NCI-H2029 treated with DMSO at 0.1 percent for 48 hours (cell line): ENCODE measurements around the gene CYP27B1.

Source experiments
- DNase-seq: peaks from one replicate; lab custom pipeline; 2025; lab: John Stamatoyannopoulos, UW

The CYP27B1 gene

DNA sequence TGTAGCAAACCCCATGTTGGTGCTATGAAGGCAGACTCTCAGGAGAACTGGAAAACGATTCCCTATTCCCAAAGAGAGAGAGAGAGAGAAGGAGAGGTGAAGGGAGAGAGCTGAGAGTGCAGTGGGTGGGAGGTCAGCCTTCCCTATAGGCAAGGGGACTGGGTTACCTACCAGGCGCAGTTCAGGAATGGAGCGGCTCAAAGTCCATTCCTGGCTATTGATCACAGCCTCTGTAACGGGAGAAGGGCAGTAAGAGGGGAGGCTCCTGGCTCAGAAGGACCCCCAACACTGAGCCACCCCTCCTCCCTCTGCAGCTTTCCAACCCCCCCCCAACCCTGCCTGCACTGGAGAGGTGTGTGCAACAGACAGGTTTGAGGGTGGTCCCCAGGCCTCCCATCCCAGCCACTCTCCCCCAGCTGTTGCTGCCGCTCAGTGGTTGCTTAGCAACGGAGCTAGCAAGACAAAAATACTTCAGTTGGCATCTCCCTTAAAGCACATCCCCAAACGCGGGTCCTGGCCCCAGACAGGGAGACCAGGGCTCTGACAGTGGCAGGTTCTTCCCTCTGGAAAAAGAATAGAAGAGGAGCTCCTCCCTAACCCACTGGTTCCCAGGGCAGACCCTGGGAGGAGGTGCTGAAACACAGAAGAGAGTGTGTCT lies 31.6 kb downstream of the CYP27B1 start:
- no peak for DNase-seq

DNA sequence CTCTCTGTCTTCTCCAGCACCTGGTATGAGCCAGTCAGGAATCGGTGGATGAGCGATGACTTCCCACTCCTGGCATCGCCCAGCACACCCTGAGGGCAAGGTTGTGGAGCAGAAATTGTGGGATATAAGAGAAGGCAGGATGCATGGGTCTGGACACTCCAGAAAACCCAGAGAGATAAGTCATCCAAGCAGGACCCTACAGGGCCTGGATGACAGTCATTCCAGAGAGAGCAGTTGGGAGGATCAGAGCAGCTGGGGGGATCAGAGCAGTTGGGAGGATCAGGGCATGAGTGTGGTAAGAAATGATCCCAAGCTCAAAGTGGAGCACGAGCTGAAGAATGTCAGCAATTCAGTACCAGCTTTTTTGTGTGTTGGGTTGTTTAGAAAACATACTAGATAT lies 32.3 kb downstream of the CYP27B1 start:
- no peak for DNase-seq

DNA sequence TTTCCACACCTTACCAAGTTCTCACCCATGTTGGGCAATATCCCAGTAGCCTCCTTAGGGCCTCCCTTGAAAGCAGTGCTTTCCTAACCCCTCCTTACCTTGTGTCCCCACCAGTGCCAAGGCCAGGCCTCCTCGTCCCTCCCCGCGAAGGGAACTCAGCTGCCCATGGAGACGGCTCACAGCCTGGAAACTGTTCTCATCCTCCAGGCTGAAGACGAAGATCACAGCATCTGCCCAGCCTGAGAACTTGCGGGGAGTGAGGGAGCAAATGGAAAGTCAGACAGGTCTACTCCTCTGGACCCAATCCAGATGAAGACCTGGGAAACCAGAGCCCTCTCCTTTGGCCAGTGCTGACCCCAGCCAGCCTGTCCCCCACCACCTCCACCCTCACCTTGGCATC lies 33.0 kb downstream of the CYP27B1 start:
- DNase-seq: no peak

DNA sequence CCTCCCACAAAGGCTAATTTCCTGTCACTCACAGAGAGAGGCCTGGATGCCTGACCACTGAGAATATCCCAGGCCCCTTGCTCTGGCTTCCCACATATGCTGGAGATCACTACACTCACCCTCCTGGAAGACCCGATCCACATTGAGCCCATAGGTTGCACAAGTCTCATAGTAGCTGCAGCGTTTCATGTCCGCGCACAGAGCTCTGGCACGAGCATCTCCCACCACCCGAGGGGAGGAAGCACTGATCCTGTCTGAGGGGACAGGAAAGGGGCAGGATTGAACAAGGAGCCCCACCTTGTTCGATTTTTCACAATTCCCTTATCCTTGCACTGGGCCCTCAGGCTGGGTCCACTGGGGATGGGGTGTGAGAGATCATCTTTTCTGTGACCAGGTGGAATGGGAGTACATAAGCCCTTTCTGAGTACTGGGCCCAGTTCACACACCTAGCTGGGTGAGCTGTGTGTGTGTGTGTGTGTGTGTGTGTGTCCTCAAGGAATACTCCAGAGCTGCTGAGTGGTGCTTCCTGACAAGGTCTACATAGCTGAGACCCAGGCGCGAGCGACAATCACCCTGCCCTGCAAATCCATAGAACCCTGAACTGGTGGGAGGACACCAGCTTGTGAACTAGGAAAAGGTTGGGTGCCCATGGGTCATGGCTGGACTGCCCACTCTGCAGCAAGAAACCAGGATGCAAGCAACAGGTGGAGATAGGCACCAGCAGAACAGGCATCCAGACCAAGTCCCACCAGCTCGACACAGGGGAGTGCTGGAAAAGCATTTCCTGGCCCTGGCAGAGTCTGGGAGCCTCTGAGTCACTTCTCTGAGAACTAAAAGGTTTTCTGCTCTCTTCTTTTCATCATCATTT lies 33.9 kb downstream of the CYP27B1 start:
- DNase-seq: no peak

DNA sequence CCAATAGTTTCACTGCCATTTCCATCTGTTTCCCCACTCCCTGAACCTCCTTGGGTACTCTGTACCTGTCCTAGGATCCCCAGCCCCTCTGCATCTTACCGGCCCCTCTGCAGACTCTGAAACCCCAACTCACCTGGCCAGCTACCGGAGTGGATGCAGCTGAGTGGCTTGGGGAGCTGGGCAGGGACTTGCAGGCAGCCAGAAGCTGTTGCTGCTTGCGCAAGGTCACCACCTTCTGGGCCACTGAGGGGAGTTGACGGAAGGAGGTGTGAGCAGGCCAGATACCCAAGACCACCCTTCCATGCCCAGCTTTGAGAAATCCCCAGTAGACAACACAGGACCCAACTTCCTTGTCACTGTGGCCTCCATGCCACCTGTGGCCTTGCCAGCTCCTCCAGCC lies 34.6 kb downstream of the CYP27B1 start:
- DNase-seq: no peak

DNA sequence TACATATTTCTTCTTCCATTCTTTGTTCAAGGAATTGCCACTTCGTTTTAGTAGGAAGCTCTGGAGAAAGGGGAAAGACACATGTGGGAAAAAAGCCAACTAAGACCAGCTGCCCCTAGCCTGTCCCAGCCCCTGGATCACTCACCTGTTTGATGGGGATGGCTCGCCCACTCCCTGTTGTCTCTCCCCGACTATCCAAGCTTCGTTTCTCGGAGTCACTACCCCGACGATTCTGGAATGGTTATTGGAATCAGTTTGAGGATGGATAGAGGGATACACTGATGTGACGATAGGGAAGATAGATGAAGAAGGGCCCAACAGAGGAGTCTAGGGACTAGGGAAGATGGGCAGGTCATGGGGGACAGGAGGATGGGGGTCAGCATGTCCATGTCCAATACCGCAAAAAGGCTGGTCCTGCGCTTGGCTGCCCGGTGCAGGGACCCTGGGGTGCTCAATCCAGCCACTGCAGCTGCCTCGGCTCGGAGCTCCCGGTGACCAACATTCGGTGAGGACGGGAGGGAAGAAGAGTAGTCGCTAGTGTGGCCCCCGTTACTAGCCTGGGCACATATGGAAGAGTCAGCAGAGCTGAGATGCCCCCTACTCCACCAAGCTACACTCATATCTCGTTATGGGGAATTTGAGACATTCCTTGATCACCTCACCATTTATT lies 35.3 kb downstream of the CYP27B1 start:
- DNase-seq: no peak

DNA sequence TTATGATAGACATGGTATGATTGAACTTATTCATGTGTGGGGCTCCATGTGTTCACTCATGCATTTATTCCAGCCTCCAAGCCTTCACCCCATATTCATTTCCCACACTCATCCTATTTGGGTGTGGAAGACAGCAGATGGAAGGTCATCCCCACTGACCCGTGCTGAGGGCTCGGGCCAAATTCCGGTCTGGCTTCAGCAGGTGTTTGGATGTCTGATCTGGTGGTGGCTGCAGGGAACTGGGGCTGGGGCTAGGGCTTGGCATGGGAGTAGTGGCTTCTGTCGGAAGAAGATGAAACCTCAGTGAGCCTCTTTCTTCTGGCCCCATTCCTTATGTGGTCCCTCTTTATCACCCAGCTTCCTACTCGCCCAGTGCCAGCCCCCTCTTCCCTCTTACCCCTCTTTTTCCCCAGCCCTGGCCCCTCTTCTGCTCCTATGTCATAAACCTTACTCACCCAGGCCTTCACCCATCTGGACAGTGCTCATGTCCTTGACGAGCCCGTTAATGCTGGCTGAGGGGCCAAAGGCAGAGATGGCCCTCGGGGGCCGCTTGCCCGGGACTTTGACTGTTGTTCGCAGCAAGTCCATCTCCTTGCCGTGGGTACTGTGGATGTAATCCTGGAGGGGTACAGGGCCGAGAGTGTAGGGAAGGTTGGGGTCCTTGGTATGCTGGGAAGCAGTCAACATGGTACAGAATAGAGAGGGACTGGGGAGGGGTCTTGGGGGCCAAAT lies 36.4 kb downstream of the CYP27B1 start:
- DNase-seq: no peak

DNA sequence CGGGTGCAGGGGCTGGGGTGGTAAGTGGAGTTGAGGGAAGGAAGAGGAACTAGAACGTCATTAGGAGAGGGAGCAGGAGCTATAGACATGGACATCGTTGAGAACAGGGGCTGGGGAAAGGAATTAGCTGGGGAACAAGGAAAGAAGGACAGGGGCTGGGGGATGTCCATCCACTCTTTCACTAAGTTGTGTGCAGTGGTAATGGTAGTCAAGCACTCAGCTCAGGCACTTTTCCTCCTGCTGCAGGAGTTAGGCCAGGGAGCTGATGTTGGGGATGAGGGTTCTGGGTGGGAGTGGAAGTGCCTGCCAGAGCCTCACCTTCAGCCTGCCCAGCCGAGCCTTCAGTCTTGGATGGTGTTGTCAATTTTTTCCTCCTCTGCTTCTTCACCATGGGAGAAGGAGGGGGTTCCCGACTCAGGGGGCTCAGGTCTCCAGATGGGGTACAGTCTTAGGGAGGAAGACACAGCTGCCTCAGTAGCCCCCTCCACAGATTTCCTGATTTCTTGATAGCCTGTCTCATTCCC lies 37.5 kb downstream of the CYP27B1 start:
- DNase-seq: no peak

DNA sequence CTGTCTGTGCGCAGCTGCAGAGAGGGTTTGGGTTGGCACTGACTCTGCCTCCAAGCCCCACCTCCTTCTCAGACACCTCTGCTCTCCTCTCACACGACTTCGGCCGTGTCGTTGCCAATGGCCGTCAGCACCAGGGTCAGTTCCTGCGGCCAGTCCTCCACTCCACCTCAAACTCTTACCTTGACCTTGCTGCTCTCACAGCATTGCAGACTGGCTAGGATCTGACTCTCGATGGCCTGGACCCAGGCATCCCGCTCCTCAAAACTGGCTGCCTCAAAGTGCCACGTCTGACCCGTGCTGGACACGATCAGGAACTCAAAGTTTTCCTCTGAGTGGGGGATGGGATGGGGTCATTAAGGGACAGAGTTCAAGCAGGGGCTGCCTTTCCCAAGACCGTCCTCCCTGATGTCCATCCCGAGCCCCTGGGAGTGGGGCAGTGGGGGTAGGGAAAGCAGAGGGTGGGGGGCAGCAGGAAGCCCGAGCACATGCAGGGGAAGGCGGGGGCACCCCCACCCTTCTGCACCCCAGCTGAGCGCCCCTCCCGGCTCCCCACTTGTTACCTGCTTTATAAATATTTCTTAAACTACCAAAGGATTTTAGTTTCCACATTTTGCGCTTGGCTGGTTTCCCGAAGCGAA lies 39.0 kb downstream of the CYP27B1 start:
- DNase-seq: no peak

DNA sequence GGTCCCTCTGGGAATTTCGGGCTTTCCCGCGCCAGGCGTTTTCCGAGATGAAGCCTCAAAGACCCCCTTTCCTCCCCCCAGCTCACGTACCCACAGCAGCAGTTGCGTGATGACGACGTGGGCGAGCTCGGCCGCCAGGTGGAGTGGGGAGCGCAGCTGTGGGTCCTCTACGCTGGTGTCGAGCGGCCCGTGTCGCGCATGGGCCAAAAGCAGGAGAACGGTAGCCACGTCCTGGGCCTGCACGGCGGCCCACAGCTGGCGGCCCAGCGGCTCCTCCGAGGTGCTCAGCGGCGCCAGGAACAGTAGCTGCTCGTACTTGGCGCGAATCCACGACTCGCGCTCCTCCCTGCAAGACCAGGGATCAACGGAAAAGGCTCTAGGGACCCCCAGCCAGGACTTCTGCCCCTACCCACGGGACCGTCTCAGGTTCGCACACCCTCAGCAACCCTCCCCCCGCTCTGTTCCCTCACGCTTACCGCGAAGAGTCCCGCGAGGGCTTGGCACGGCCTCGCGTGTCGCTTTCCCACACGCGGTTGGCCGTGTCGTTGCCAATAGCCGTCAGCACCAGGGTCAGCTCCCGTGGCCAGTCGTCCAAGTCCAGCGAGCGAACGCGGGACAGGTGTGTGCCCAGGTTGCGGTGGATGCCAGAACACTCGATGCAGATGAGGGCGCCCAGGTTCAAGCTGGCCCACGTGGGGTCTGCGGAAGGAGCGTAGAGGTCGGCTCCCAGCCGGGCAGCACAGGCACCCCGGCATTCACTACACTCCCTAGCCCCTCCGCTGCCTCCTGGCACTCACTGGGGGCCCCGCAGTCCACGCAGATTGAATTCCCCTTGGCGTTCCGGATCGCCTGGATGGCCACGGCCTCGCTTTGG lies 39.8 kb downstream of the CYP27B1 start:
- DNase-seq: no peak

DNA sequence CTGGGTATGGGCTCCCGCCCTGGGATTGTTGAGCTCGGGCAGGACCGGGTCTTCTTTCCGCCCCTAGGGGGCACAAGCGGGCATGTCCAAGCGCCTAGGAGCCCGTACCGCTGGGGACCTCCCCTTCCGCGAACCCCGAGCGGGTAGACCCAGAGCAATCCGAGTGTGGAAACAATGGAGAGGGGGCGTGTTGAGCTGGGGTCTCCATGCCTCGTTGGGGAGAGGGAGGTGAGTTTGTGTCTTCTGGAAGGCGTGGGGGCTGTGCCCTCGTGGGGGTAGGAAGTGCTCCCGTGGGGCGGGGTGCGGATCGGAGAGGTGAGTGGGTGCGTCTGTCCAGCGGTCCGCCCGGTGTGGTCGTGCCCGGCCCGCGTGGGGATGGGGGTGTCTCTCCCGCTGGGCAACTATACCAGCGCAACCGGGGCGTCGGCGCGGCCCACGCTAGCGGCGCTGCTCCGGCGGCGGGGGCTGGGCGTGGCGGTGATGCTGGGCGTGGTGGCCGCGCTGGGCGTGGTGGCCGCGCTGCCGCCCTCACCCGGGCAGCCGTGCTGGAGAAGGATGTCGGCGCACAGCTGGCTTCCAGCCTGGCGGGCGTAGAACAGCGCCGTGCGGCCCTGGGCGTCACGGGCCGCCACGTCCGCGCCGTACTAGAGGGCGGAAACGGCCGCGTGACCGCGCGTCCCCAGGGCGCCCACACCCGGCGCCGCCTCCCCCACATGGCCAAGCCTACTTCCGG lies 40.6 kb downstream of the CYP27B1 start:
- DNase-seq: peak; percentile 29

DNA sequence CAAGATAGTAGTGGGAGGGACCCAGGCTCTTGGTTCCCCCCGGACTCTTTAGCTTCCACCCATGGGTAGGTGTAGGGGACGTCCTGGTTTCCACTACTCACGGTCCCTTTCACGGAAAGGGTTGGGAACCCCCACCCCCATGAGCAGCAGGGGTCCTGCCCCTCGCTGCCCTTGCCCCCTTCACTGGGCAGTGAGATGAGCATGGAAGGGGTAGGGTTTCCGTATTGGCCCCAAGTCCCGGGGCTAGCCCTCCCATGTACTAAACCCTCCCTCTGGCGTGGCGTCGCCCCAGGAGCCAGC lies 41.1 kb downstream of the CYP27B1 start:
- DNase-seq: no peak

DNA sequence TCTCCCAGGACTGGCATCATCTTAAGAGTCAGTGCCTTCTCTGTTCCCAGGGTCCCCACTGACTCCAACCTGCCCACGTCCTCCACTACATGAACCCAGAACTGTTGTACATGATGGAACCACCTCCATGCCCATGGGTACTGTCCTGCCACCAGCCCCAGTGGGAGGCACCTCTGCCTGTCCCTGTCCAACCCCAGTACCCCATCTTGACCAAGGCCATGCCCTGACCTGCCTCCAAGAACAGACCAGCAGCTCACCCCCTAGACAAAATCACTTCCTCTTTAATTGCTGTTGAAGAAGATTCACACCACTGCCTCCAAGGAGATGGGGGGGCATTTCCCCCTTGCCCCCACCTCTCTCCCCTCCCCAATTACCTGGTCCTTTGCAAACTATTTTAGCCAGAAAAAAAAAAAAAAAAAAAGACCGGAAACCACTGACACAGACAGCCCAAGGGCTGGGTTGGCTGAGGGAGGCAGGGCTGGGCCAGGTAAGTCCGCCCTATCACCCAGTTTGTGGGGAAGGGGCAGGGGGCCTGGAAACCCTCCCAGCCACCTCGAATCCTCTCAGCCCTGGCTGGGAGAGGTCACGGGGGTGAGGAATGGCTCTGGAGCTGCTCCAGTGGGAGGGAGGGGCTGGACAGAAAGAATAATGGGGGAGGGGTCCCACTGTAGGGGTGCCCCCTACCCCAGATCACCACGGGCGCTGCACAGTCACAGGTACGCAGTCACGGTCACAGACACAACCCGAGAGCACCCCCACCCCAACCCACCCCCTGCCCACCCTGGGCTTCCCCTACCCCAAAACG lies 41.7 kb downstream of the CYP27B1 start:
- no peak for DNase-seq

DNA sequence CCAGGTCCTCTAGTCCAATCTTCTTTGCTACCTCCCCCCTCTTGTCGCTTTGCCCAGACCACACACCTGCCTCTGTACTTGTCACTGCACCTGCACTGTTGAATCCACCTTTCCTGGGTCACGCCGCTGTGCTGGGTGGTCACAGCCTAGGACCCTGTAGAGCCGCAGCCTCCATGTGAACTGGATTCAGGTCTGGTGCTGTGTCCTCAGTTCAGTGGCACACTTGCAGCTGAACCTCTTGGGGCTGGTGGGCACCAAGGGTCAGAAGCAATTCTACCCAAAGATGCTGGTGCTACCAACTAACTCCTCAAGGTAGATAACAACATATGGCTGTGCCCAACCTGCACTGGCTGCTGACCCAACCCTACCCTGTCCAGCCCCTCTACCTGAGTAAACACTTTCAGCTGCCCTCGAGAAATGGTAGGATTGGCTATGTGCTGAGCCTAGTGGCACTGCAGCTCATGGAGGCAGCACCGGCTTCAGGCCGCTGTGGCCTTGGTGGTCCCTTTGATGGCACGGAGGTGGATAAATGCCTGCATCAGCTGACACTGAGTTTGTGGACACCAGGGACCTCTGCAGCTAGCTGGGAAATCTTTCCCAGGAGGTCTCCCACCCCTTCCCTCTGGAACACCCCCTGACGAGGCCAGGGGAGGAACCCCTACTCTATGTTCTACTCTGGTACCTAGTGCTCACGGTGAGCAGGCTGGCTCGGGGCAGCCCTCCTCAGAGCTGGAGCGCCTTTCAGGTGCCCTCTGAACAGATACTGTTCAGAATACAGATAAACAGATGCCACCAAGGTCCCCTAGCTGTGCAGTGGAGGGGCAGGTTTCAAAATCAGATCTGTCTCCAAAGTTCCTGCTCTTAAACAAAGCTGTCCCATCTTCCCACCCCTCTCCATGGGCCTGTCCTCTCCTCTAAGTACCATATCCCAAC lies 42.6 kb downstream of the CYP27B1 start:
- no peak for DNase-seq

DNA sequence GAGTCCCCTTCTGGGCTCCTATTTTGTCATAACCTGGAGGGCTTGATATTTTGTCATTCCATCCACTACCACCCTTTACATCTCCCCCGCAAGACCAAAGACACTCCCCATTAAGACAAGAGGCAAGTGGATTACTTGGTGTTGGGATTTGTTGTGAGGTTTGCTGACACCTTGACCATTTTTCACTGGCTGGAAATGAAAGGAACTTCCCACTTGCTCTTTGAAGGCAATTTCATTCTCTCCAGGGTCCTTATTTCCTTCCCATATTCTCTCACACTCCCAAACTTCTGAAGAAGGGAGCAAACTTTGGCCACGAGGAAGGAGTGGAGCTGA lies 43.3 kb downstream of the CYP27B1 start:
- DNase-seq: no peak

DNA sequence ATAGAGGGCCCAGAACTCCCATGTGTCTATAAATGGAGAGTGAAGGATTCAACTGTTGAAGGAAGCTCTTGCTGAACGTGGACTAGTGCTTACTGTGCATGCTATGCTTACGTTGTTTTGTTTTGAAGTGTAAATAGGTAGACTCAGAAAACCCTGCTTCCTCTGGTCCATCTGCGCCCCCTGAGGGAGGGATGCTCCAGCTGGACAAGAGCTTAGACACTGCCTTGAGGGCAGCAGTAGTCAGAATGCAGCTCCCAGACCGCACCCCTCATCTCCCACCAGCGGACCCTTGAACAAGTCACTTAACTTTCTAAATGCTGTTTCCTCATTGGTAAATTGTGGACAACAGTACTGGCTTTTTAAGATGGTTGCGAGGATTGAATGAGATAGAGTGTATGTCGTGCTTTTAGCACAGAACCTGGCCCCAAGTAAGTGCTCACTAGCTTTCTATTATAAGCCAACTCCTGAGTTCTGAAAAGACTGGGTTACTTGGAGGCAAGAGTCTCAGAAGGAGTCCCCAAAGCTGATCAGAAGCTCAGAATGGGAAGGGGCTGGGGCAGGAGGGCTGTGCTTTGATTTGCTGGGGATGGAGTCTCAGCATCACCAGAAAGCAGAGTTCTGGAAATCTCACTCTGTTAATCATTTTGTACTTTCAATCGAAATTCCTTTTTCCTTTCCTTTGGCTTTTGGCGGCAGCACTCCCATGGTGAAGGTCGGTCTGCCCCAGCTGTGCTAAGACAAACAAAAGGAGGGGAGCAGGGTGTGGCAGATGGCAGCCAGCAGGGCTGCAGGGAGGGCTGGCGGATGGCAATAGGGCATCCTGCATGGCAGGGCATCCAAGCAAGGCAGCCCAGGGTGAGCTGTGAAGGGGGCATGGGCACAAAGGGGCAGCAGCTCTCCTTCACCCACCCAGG lies 43.9 kb downstream of the CYP27B1 start:
- DNase-seq: no peak
